NOMO-1 treated with DMSO at 0.1 percent for 48 hours (cell line): ENCODE measurements around the gene PRKG1.

Source experiments
- DNase-seq: peaks from one replicate; lab custom pipeline; 2025; ENCODE audit not compliant: unreplicated experiment; lab: John Stamatoyannopoulos, UW

PRKG1 gene

GRCh38 chr10:51215951-51216834, 141.9 kb downstream of the PRKG1 start:
- DNase-seq: no peak

- DNase-seq: no peak
Observed at GRCh38 chr10:51217505-51217904, 143.2 kb downstream of the PRKG1 start.

GRCh38 chr10:51224671-51225161, 150.4 kb downstream of the PRKG1 start:
- DNase-seq: no peak

GRCh38 chr10:51227897-51228713, 153.8 kb downstream of the PRKG1 start:
- DNase-seq: no peak

GRCh38 chr10:51228714-51229100, 154.4 kb downstream of the PRKG1 start:
- no peak for DNase-seq

DNA sequence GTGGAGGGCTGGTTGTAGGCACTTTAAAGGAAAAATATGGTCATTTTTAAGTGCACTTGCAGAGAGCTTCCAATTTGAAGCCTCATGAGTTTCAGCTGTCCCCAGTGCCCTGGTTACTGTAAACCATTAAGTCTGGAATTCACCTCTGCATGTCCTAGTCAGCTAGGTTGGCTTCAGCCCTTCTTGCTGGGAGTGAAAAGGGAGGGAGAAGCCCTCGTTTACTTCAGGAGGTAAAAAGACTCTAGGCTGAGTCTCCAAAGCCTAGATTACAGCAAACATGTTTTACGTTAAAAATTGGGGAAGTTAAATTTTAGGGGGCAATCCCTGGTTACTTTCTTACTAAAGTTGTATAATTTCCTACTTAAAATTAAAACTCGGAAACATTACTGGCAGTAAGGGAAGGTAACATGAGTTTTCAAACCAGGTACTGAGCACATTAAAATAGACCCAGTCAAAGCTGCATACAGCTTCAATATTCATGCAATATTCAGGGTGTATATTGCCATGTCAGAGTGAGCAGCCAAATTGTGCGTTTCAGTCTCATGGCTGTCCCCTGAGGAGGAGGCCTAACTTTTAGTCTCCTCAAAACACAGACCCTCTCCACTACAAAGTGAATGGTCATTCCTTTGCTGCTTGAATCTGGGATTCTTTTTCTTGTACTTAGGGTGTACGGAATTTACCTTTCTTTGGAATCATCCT, 156.7 kb downstream of the PRKG1 start:
- DNase-seq: no peak

- DNase-seq: no peak
Observed at GRCh38 chr10:51231754-51232153, 157.5 kb downstream of the PRKG1 start.

GRCh38 chr10:51233337-51234100, 159.2 kb downstream of the PRKG1 start:
- DNase-seq: no peak

GRCh38 chr10:51235865-51236264, 161.6 kb downstream of the PRKG1 start:
- no peak for DNase-seq

DNA sequence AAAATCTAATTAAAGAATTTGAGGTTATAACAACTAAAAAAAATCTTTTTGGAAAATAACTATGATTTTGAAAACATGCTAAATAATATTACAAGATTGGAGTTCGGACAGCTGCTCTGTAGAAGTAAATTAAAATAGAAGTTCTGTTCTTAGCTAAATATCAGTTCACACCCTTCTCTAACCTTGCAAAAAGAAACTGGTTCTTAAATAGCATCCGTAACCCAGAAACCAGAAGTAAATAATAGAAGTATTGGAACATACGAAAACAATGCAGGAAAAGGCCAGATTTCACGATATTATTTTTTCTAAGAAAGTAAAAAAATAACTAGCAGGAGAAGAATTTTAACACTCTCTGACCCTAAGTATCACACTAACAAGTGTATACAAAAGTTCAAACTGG, 164.7 kb downstream of the PRKG1 start:
- no peak for DNase-seq

DNA sequence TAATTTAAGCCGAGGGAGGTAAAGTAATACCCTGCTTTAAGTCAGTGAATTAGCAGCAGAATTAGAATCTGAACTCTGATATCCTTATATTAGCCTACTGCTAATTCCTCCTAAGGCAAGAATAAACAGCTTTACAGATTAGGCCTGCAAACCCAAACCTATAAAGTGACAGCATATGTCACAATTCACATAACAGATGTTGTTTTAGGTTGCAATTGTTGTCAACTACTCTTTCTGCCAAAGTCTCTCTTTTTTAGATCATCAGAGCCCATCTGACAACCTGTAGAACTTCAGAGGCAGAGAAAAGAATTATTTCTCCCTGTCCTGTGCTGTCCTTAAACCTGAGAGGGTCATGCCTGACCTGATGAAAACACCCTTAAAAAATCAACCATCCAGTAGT, 167.2 kb downstream of the PRKG1 start:
- DNase-seq: no peak

DNA sequence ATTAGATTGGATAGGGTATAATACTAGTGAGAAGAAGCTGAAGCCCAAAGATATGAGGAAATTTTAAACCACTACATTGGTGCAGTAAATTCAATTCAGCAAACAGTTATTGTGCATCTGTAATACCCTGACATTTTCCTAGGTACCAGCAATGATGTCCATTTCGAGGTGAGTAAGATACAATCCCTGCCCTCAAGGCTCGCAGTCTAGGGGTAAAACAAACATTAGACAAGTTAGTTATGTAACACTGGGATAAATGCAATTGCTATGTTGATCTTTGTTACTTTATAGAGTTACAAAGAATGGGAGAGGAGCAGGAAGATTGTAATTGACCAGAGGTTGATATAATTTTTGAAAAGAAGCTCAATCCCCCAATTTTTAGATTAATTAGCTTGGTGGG, 168.1 kb downstream of the PRKG1 start:
- no peak for DNase-seq

DNA sequence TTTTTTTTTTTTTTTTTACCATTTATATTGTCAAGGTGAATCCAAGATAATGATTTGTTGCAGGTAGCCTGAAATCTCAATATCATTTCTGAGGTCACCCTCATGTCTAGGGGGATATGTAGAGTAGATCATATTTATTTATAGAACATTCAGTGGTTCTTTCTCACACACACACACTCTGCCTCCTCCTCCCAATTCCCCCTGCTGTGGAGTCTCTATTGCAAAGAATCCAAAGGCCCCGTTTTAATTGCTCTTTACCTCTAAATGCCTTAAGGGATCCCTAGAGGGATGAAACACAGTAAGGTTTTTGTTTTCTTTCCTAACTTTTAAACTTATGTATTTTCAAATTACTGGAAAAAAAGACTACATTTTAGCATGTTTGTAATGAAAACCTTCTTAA, 170.0 kb downstream of the PRKG1 start:
- DNase-seq: no peak

GRCh38 chr10:51244748-51245490, 170.6 kb downstream of the PRKG1 start:
- DNase-seq: no peak

DNA sequence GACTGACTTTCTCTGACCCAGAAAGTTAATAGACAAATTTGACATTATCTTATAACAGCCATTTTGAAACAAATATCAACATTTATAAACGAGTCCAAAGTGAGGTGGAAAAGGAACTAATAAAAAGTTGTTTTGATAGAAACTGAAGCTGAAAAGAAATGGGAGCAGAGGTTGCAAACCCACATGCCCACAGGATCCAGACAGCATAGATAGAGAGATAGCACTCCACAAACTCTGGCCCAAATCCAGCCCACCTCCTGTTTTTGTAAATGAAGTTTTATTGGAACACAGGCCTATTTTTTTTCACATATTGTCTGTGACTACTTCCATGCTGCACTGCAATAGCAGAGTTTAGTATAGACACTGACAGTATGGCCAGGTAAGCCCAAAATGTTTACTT, 171.9 kb downstream of the PRKG1 start:
- no peak for DNase-seq

- no peak for DNase-seq
Observed at GRCh38 chr10:51250278-51250920, 176.1 kb downstream of the PRKG1 start.

DNA sequence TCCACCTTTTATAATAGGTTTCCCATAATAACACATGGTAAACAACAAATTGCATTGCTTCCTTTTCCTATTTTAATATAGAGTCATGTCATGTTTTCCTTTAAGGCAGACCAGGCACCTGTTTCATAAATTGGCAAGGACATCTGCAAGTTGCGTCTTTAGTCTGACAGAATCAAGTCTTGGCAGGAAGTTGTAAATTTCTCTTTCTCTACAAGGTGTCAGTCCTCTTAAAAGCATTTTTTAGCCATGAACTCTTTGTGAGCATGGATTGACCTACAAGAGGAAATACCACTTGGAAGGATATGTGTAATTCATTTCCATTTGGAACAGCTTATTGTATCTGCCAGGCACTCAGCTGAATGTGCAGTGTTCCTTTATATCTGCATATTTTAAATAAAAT, 176.8 kb downstream of the PRKG1 start:
- DNase-seq: no peak

GRCh38 chr10:51255381-51255780, 181.1 kb downstream of the PRKG1 start:
- no peak for DNase-seq

DNA sequence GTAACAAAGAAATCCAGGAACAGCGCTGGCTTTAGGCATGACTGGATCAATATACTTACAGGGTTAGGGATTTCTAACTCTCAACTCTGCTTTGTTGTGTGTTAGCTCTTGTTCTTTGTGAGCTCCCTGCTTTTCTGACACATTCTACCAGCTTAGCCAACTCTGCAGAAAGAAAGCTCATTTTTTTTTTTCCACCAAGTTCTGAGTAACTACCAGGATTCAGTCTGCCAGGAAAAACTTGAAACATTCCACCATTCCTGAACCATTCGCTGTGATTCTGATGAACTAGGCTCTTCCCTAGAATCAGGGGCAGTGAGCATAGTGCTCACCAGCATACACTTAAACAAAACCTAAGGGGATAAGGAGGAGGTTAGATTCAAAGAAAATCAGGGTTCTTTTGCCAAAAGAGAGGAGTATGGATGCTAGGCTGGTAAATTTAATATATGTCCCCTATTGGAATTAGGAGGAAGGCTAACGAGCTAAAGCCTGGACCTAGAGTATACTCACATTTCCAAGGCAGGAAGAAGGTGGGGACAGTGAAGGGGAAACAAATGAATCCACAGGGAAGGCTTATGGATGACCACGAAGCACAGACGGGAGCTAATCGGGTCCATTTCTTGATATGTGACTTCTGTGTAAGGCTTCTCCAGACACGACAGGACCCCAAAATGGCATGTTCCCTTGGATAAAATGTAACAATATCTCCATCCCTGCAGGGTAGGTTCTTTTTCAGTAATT, 183.4 kb downstream of the PRKG1 start:
- no peak for DNase-seq
